Measurements from ENCODE around the gene ANKRD18A. TPM values are rescaled to one million over a fixed set of nuclear protein-coding genes. Genes with fewer than 3 reads are reported as not detected.

The ANKRD18A gene
- 0.29 TPM for polyA plus RNA-seq (2013, experiment 1 of 2)
- polyA plus RNA-seq (2013, experiment 2 of 2), result 0.66 TPM

DNA sequence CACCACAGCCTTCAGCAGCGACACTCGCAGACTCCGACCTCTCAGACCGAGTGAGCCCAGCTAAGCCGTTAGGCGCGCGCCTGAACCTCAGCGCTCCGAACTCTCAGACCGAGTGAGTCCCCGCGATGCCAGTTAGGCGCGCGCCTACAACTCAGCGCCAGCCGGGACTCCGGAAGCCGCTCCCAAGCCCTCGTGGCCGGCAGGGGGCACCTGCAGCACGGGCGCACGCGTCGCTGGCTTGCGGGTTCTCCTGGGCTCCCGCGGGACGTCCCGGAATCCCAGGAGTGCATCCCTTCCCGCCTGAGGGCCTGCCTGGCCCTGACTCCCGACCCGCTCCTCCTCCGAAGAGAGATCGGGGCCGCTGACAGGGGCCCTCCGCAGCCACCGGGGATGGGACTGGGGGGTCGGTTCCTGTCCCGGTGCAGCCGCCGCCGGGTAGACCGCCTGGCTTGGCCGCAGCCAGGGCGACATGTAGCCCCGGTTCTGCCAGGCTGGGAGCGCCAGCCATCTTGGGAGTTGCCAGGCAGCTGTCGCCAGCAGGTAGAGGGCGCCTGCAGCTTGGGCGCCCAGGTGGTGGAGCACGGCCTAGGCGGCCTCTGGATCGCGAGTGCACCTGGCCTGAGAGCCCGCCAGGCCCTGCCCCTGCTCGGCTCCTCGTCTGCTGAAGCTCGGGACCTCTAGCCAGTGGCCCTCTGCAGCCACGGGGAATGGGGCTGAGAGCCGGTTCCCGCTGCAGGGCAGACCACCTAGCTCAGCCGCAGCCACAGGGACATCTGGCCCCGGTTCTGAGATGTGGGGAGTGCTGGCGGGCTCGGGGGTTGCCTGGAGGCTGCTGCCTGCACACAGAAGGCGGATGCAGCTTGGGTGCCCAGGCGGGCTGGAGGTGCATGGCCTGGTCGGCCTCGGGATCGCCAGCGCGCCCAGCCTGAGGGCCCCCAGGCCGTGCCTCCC is at the start of gene ANKRD18A:
ANKRD18A (minus strand) TSS at position 114 of the 951 bp plus-strand sequence. CDS start 311 bp downstream, outside the sequence.
- Histone ChIP-seq H3K27ac (ENCODE audit: low read depth, low read length, severe bottlenecking) (no peak within 1 kb of the TSS), H3K4me3 (ENCODE audit: extremely low read depth, insufficient read depth, low read length, poor library complexity, severe bottlenecking) (peak within 1 kb of the TSS; percentile 54), H3K4me1 (ENCODE audit: control insufficient read depth, insufficient read depth, low read length, poor library complexity, severe bottlenecking) (peaks cover 7% of the 10 kb centered on the region), H3K36me3 (ENCODE audit: control insufficient read depth, insufficient read depth, low read length) (no peaks in the 10 kb centered on the region), H3K9me3 (ENCODE audit: control insufficient read depth, low read length) (peaks cover 4% of the 10 kb centered on the region)
- WGBS, 2 experiments (ENCODE audit: insufficient coverage in 2 of 2), result 1% methylated on average over 61 to 74 of the region's 76 CpGs

- H3K4me1 ChIP-seq (ENCODE audit: control insufficient read depth, insufficient read depth, low read length, poor library complexity, severe bottlenecking), result peaks cover 10% of the 10 kb centered on the region
- H3K4me3 ChIP-seq (ENCODE audit: extremely low read depth, insufficient read depth, low read length, poor library complexity, severe bottlenecking), result no peak overlapping the region
- no peaks in the 10 kb centered on the region for H3K9me3 ChIP-seq (ENCODE audit: control insufficient read depth, low read length)
- no peaks in the 10 kb centered on the region for H3K36me3 ChIP-seq (ENCODE audit: control insufficient read depth, insufficient read depth, low read length)
- no peak overlapping the region for H3K27ac ChIP-seq (ENCODE audit: low read depth, low read length, severe bottlenecking)
- WGBS, 2 experiments (ENCODE audit: insufficient coverage in 2 of 2), result 95 to 99% methylated on average over 6 to 8 of the region's 10 CpGs
These were observed 48.5 kb upstream of the ANKRD18A start for GRCh38 chr9:38668791-38669466.

DNA sequence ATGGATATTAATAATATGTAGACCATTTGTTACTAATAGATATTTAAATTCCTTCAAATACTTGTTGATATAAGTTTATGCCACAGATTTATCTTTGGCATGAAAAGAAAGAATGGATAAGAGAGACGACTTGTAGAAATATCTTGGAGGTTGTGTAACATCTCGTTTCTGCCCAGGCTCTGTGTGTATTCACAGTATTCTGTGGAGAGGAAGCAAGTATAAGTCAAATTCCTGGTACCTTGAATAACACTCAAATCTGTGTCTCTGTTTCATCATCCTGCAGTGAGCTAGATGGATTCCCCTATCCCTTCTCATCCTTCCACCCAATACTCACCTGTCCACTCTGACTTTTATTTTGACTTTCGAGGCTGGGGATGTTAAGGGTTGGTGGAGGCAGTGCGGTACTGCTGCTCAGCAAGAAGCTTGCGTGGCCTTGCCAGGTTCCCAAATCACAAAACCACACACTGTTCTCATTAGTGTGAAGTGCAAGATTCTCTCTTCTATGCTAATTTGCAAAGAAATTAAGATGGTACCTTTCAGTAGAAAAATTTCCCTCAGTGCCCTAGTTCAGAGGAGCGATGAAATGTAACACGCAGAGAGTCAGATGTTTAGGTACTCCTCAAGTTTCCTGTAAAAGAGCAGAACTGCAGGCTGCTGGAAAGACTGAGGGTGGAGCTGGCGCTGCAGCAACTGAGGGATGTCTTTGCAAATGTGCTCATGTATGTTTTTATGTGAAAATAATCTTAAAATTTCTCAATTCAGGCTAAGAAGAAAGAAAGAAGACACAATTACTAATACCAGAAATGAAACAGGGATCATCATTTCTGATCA is 42.6 kb upstream of the ANKRD18A start:
- no peaks in the 10 kb centered on the region for H3K4me1 ChIP-seq (ENCODE audit: control insufficient read depth, insufficient read depth, low read length, poor library complexity, severe bottlenecking)

GRCh38 chr9:38659538-38659937 is 39.1 kb upstream of the ANKRD18A start:
- no peaks in the 10 kb centered on the region for H3K9me3 ChIP-seq (ENCODE audit: control insufficient read depth, low read length)
- H3K4me3 ChIP-seq (ENCODE audit: extremely low read depth, insufficient read depth, low read length, poor library complexity, severe bottlenecking), result no peak overlapping the region
- no peaks in the 10 kb centered on the region for H3K36me3 ChIP-seq (ENCODE audit: control insufficient read depth, insufficient read depth, low read length)
- H3K4me1 ChIP-seq (ENCODE audit: control insufficient read depth, insufficient read depth, low read length, poor library complexity, severe bottlenecking), result no peaks in the 10 kb centered on the region
- no peak overlapping the region for H3K27ac ChIP-seq (ENCODE audit: low read depth, low read length, severe bottlenecking)
- no CpG with 5 or more reads among the region's 7 CpGs for WGBS, 2 experiments (ENCODE audit: insufficient coverage in 2 of 2)

More for the DNA sequence above, 42.6 kb upstream of the ANKRD18A start:
- no peak overlapping the region for H3K4me3 ChIP-seq (ENCODE audit: extremely low read depth, insufficient read depth, low read length, poor library complexity, severe bottlenecking)
- no peaks in the 10 kb centered on the region for H3K36me3 ChIP-seq (ENCODE audit: control insufficient read depth, insufficient read depth, low read length)
- WGBS, 2 experiments (ENCODE audit: insufficient coverage in 2 of 2), result 73 to 79% methylated on average over 2 to 5 of the region's 8 CpGs
- H3K27ac ChIP-seq (ENCODE audit: low read depth, low read length, severe bottlenecking), result no peak overlapping the region
- no peaks in the 10 kb centered on the region for H3K9me3 ChIP-seq (ENCODE audit: control insufficient read depth, low read length)

DNA sequence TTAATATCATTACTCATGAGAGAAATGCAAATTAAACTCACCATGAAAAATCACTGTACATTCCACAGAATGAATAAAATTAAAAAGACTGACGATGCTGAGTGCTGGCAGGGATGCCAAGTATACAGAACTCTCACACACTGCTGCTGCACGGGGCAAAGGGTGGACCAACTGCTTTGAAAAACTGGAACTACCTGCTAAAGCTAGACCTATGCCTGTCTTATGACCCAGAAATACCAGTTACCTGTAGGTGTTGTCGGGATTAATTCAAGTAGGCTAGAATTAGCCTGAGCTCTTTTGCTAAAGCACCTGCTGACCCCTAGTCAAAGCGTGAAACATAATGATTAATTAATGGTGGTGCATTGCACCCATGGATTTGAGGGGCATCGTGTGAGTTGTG is 36.5 kb upstream of the ANKRD18A start:
- WGBS, 2 experiments (ENCODE audit: insufficient coverage in 2 of 2), result 0 to 48% methylated on average over 2 to 4 of the region's 5 CpGs
- H3K4me3 ChIP-seq (ENCODE audit: extremely low read depth, insufficient read depth, low read length, poor library complexity, severe bottlenecking), result no peak overlapping the region
- no peaks in the 10 kb centered on the region for H3K4me1 ChIP-seq (ENCODE audit: control insufficient read depth, insufficient read depth, low read length, poor library complexity, severe bottlenecking)
- no peaks in the 10 kb centered on the region for H3K36me3 ChIP-seq (ENCODE audit: control insufficient read depth, insufficient read depth, low read length)
- no peak overlapping the region for H3K27ac ChIP-seq (ENCODE audit: low read depth, low read length, severe bottlenecking)
- H3K9me3 ChIP-seq (ENCODE audit: control insufficient read depth, low read length), result no peaks in the 10 kb centered on the region

DNA sequence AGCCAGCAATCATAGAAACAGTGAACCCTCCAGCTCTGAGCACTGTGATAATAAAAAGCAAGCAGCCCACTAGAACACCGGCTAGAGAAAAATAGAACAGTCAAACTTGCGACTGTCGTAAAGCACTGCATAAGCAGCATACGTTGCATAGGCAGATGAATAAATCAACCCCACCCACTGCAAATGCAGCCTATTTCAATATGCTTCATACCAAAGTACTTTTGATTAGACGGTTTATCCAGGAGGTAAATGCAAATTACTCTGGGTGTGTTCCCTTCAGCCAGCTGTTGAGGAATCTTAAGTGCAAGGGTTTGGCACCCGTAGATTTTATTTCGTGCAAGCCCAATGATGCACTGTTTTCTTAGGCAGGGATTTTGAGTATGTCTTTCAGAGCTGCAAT is 32.1 kb upstream of the ANKRD18A start:
- H3K4me3 ChIP-seq (ENCODE audit: extremely low read depth, insufficient read depth, low read length, poor library complexity, severe bottlenecking), result no peak overlapping the region
- H3K27ac ChIP-seq (ENCODE audit: low read depth, low read length, severe bottlenecking), result no peak overlapping the region
- WGBS, 2 experiments (ENCODE audit: insufficient coverage in 2 of 2), result 89 to 96% methylated on average over 7 of the region's 7 CpGs
- H3K4me1 ChIP-seq (ENCODE audit: control insufficient read depth, insufficient read depth, low read length, poor library complexity, severe bottlenecking), result no peaks in the 10 kb centered on the region
- H3K36me3 ChIP-seq (ENCODE audit: control insufficient read depth, insufficient read depth, low read length), result no peaks in the 10 kb centered on the region
- no peaks in the 10 kb centered on the region for H3K9me3 ChIP-seq (ENCODE audit: control insufficient read depth, low read length)

DNA sequence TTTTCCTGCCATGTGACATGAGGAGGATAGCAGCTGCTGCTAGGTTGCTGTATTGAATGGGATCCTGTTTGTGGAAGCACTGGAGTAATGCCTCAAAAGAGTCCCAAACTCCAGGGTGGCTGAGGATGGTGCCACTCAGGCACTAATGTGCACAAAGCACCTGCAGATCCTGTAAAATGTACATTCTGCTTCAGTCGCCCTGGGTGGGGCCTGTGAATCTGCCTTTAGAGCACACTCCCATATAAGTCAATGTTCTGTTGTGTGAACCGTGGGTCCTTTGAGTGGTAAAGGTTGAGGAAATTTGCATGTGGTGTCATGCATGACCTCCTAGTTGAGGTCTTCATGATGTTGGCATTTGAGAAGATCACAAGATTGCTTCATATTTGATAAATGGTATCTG is 31.6 kb upstream of the ANKRD18A start:
- H3K4me1 ChIP-seq (ENCODE audit: control insufficient read depth, insufficient read depth, low read length, poor library complexity, severe bottlenecking), result no peaks in the 10 kb centered on the region
- H3K27ac ChIP-seq (ENCODE audit: low read depth, low read length, severe bottlenecking), result no peak overlapping the region
- WGBS, 2 experiments (ENCODE audit: insufficient coverage in 2 of 2), result 100% methylated on average over 1 of the region's 2 CpGs

DNA sequence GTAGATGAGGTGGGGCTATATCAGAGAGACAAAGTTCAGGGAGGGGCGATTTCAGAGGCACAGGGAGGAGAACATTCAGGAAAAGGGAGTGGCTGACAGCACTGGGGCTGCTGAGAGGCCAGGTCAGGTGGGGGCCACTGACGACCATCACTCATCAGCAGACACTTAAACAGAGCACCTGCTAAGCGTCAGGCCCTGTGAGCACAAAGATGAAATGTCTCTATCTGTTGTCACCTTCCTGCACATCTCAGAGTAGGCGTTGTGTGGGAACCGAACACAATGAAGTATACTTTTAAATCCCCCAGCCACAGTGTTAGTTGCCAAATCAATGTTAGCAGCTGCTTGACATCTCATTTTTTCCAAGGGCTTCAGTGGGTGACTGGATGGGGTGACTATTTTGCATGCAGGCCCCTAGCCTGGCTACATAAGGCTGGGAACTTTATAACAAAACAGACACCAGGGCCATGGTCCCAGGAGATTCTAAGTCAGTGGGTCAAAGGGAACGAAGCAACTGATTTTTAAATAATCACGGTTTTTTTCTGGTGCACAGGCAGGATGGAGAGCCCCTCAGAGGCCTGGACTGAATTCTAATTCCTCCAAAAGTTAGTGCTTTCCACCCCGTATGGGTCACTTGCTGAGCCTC is 31.1 kb upstream of the ANKRD18A start:
- no peaks in the 10 kb centered on the region for H3K9me3 ChIP-seq (ENCODE audit: control insufficient read depth, low read length)
- 89 to 95% methylated on average over 7 to 8 of the region's 8 CpGs for WGBS, 2 experiments (ENCODE audit: insufficient coverage in 2 of 2)
- no peak overlapping the region for H3K27ac ChIP-seq (ENCODE audit: low read depth, low read length, severe bottlenecking)
- no peaks in the 10 kb centered on the region for H3K36me3 ChIP-seq (ENCODE audit: control insufficient read depth, insufficient read depth, low read length)
- H3K4me3 ChIP-seq (ENCODE audit: extremely low read depth, insufficient read depth, low read length, poor library complexity, severe bottlenecking), result no peak overlapping the region
- H3K4me1 ChIP-seq (ENCODE audit: control insufficient read depth, insufficient read depth, low read length, poor library complexity, severe bottlenecking), result no peaks in the 10 kb centered on the region

More for the DNA sequence above, 31.6 kb upstream of the ANKRD18A start:
- no peaks in the 10 kb centered on the region for H3K9me3 ChIP-seq (ENCODE audit: control insufficient read depth, low read length)
- H3K4me3 ChIP-seq (ENCODE audit: extremely low read depth, insufficient read depth, low read length, poor library complexity, severe bottlenecking), result no peak overlapping the region
- H3K36me3 ChIP-seq (ENCODE audit: control insufficient read depth, insufficient read depth, low read length), result no peaks in the 10 kb centered on the region

GRCh38 chr9:38650564-38650963 is 30.2 kb upstream of the ANKRD18A start:
- WGBS, 2 experiments (ENCODE audit: insufficient coverage in 2 of 2), result 90 to 95% methylated on average over 5 to 7 of the region's 8 CpGs
- Histone ChIP-seq H3K4me1 (ENCODE audit: control insufficient read depth, insufficient read depth, low read length, poor library complexity, severe bottlenecking) (no peaks in the 10 kb centered on the region), H3K9me3 (ENCODE audit: control insufficient read depth, low read length) (no peaks in the 10 kb centered on the region), H3K27ac (ENCODE audit: low read depth, low read length, severe bottlenecking) (no peak overlapping the region), H3K36me3 (ENCODE audit: control insufficient read depth, insufficient read depth, low read length) (no peaks in the 10 kb centered on the region), H3K4me3 (ENCODE audit: extremely low read depth, insufficient read depth, low read length, poor library complexity, severe bottlenecking) (no peak overlapping the region)

Data from mesodermal cell (in vitro differentiated cells).